ENCODE results near the gene SLCO4A1.

SLCO4A1 gene

DNA sequence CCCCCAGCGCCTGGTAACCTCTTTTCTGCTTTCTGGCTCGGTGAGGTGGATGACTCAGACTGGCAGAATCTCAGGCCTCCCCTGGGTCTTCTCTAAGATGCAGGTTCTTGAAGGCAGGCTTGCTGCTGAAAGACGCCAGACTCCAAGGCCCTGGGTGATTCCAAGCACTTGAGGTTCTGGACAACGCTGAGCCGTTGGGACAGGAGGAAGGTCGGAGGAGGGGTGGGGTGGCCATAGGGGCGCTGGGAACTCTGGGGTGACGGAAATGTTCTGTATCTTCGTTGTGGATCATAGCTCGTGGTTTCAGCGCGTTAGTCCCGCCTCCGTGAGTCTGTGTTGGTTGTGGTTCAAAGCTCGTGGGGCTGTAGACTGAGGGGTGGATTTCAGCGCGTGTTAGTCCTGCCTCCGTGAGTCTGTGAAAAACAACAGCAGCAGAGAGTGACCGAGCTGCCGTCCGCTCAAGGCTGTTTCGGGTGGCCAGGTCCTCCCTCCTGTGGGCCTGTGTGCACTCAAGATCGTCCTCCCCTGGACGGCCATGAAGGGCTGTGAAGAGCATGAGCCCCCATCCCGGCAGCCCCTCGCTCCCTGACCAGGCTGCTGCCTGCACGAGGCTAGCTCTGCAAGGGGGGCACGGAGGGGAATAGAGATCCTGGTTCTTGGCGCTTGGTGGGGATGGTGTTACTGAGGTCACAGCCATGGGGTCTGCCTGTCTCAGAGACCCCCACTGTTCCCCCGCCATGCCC lies 74.1 kb downstream of the SLCO4A1 start:
- H3K4me3 ChIP-seq (ENCODE audit: low read length), result no peak overlapping the region
- TF ChIP-seq, protein P1, sequence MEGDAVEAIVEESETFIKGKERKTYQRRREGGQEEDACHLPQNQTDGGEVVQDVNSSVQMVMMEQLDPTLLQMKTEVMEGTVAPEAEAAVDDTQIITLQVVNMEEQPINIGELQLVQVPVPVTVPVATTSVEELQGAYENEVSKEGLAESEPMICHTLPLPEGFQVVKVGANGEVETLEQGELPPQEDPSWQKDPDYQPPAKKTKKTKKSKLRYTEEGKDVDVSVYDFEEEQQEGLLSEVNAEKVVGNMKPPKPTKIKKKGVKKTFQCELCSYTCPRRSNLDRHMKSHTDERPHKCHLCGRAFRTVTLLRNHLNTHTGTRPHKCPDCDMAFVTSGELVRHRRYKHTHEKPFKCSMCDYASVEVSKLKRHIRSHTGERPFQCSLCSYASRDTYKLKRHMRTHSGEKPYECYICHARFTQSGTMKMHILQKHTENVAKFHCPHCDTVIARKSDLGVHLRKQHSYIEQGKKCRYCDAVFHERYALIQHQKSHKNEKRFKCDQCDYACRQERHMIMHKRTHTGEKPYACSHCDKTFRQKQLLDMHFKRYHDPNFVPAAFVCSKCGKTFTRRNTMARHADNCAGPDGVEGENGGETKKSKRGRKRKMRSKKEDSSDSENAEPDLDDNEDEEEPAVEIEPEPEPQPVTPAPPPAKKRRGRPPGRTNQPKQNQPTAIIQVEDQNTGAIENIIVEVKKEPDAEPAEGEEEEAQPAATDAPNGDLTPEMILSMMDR (conservative IDR thresholded peaks at IDR 0.05; ENCODE audit: low read depth, low read length), result no peak
- DNase-seq (ENCODE audit: low read depth), result no peak

DNA sequence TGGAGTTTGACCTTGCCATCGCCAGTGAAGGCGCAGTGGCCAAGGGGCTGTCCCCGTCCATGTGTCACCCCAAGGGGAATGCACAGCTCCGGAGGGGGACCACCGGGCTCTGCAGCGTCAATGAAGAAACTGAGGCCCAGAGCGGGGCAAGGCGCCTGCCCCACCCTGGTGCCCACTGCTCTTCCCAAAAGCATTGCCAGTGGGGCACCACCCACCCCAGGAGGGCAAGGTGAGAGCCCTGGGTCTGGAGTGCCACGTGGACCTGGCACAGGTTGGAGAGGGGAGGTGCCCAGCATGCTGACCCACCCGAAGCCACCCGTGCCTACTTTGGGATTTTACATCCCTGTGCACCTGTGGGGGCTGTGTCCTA lies 74.6 kb downstream of the SLCO4A1 start:
- TF ChIP-seq, protein P1 (conservative IDR thresholded peaks at IDR 0.05; ENCODE audit: low read depth, low read length), result no peak
- DNase-seq (ENCODE audit: low read depth), result no peak
- no peak overlapping the region for H3K4me3 ChIP-seq (ENCODE audit: low read length)

DNA sequence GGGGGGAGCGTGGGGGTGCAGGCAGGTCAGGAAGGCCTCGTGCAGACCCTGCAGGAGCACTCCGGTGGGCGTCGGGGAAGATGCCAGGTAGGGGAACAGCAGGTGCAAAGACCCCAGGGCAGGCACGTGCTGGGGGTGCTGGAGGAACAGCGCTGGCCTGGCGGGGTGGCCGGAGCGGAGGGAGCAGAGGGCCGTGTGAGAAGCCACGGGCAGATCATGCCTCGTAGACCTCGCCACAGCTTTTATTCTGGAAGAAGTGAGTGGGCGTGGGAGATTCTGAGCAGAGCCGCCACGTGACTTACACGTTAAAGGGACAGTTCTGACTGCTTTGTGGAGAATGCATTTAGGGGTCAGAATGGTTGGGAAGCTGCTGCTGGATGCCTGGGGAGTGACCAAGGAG lies 75.6 kb downstream of the SLCO4A1 start:
- TF ChIP-seq, protein P1 (conservative IDR thresholded peaks at IDR 0.05; ENCODE audit: low read depth, low read length), result no peak
- H3K4me3 ChIP-seq (ENCODE audit: low read length), result no peak overlapping the region
- no peak for DNase-seq (ENCODE audit: low read depth)

DNA sequence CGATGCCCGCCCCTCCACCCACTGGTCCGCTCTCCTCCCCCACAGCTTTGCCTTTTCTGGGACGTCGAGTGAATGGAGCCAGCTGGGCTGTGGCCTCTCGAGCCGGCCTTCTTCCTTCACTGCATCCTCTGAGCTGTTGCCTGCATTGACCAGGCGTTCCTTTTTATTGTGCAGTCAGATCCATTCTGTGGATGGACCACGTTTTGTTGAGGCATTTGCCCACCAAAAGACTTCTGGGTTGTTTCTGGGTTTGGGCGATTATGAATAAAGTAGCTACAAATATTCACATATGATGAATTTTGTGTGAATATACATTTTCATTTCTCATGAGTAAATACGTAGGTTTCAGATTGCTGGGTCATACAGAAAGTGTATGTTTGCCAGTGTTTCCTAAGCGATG lies 76.2 kb downstream of the SLCO4A1 start:
- TF ChIP-seq, protein P1 (conservative IDR thresholded peaks at IDR 0.05; ENCODE audit: low read depth, low read length), result no peak
- DNase-seq (ENCODE audit: low read depth), result no peak
- no peak overlapping the region for H3K4me3 ChIP-seq (ENCODE audit: low read length)

DNA sequence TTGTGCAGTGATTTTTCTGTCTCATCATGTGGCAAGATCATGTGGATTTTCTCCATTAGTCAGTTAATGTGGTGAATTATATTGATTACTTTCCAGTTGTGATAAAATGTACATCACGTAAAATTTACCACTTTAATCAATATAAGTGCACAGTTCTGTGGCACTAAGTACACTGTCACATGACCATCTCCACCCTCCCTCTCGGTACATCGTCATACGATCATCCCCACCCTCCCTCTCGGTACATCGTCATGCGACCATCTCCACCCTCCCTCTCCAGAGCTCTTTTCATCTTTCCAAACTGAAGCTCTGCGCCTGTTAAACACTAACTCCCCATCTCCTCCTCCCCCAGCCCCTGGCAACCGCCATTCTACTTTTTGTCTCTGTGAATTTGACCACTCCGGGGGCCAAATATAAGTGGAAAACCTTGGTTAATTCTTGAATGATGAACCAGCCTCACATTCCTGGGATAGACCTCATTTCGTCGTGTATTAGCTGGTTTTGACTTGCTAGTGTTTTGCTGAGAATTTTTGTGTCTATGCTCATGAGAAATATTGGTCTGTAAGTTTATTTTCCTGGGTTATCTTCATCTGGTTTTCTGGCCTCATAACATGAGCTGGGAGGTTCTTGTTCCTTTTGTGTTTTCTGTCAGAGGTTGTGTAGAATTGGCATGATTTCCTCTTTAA lies 77.1 kb downstream of the SLCO4A1 start:
- no peak overlapping the region for H3K4me3 ChIP-seq (ENCODE audit: low read length)
- DNase-seq (ENCODE audit: low read depth), result no peak
- TF ChIP-seq, protein P1 (conservative IDR thresholded peaks at IDR 0.05; ENCODE audit: low read depth, low read length), result no peak
